Neural cell (in vitro differentiated cells): ENCODE measurements around the gene PPFIBP1. TPM values are rescaled to one million over a fixed set of nuclear protein-coding genes. Genes with fewer than 3 reads are reported as not detected.

Experiments
- H2AFZ ChIP-seq: fragments of 200-600, 300-800 bp; sonication (generic), shearing (Covaris generic); 2 replicates; pipeline ENCODE4 v1.6.0; 2014; ENCODE audit warnings: low read depth, mild to moderate bottlenecking, antibody characterized with exemption, low read length, moderate library complexity
- H3F3A ChIP-seq: fragments of 200-600 bp; shearing (Covaris generic); 2 replicates; pipeline ENCODE4 v1.6.1; 2016; ENCODE audit warnings: mild to moderate bottlenecking, moderate library complexity, mixed read lengths, antibody characterized with exemption, low read length; ENCODE audit not compliant: insufficient read depth, poor library complexity, severe bottlenecking
- H3K27ac ChIP-seq: fragments of 200-600, 300-800 bp; sonication (generic), shearing (Covaris generic); 2 replicates; pipeline ENCODE4 v1.5.1; 2014; ENCODE audit warnings: mild to moderate bottlenecking, low read length, moderate library complexity
- H3K27me3 ChIP-seq: fragments of 300-800, 200-600 bp; sonication (generic), shearing (Covaris generic); 2 replicates; pipeline ENCODE4 v1.6.0; 2014; ENCODE audit warnings: mild to moderate bottlenecking, low read depth, low read length, moderate library complexity; ENCODE audit not compliant: insufficient read depth
- H3K36me3 ChIP-seq: fragments of 300-800, 200-600 bp; sonication (generic), shearing (Covaris generic); 2 replicates; pipeline ENCODE4 v1.5.1; 2014; ENCODE audit warnings: mild to moderate bottlenecking, antibody characterized with exemption, low read length, moderate library complexity; ENCODE audit not compliant: insufficient read depth
- H3K4me2 ChIP-seq: fragments of 300-800, 200-600 bp; sonication (generic), shearing (Covaris generic); 2 replicates; pipeline ENCODE4 v1.6.0; 2014; ENCODE audit warnings: mild to moderate bottlenecking, low read length
- H3K4me3 ChIP-seq: fragments of 300-800, 200-600 bp; sonication (generic), shearing (Covaris generic); 2 replicates; pipeline ENCODE4 v1.5.1; 2014; ENCODE audit warnings: mild to moderate bottlenecking, low read length, moderate library complexity
- H3K79me2 ChIP-seq: fragments of 200-600 bp; shearing (Covaris generic); replicated peaks from 2 replicates; pipeline ENCODE4 v1.6.0; 2014; ENCODE audit warnings: mild to moderate bottlenecking, low read length, moderate library complexity; ENCODE audit not compliant: insufficient read depth
- H3K9ac ChIP-seq: fragments of 300-800, 200-600 bp; sonication (generic), shearing (Covaris generic); 2 replicates; pipeline ENCODE4 v1.6.1; 2016; ENCODE audit warnings: mild to moderate bottlenecking, low read length, mixed read lengths
- H3K9me2 ChIP-seq: fragments of 200-600 bp; shearing (Covaris generic); 2 replicates; pipeline ENCODE4 v1.6.1; 2016; ENCODE audit warnings: mild to moderate bottlenecking, low read length, mixed read lengths; ENCODE audit not compliant: insufficient read depth
- H3K9me3 ChIP-seq: fragments of 200-600, 300-800 bp; sonication (generic), shearing (Covaris generic); 2 replicates; pipeline ENCODE4 v1.6.1; 2016; ENCODE audit warnings: mild to moderate bottlenecking, mixed run types, low read length, moderate library complexity, mixed read lengths
- H4K20me1 ChIP-seq: fragments of 200-600 bp; shearing (Covaris generic); 2 replicates; pipeline ENCODE4 v1.6.1; 2016; ENCODE audit warnings: mild to moderate bottlenecking, mixed run types; ENCODE audit not compliant: insufficient read depth
- EP300 ChIP-seq: fragments of 450-650 bp; conservative IDR thresholded peaks from 2 replicates; pipeline ENCODE4 v1.6.1; 2014; ENCODE audit warnings: antibody characterized with exemption, mild to moderate bottlenecking, moderate library complexity; ENCODE audit not compliant: poor library complexity, severe bottlenecking
- EZH2 ChIP-seq: fragments of 200-600, 300-800 bp; shearing (Covaris generic), sonication (generic); IDR thresholded peaks from 2 replicates; pipeline ENCODE4 v1.6.1; 2014; ENCODE audit warnings: antibody characterized with exemption, low read length, borderline replicate concordance, mild to moderate bottlenecking; ENCODE audit not compliant: insufficient read depth, poor library complexity, severe bottlenecking
- MXI1 ChIP-seq: fragments of 450-650 bp; conservative IDR thresholded peaks from 2 replicates; pipeline ENCODE4 v1.6.1; 2014; ENCODE audit warnings: antibody characterized with exemption, mild to moderate bottlenecking; ENCODE audit not compliant: poor library complexity, severe bottlenecking
- POLR2AphosphoS5 ChIP-seq: IDR thresholded peaks from 2 replicates; pipeline ENCODE4 v1.6.1; 2012
- RAD21 ChIP-seq: fragments of 450-650 bp; conservative IDR thresholded peaks from 2 replicates; pipeline ENCODE4 v1.6.1; 2014; ENCODE audit warnings: antibody characterized with exemption, mild to moderate bottlenecking, moderate library complexity
- SMC3 ChIP-seq: fragments of 450-650 bp; conservative IDR thresholded peaks from 2 replicates; pipeline ENCODE4 v1.6.1; 2014; ENCODE audit warnings: antibody characterized with exemption, mild to moderate bottlenecking, moderate library complexity; ENCODE audit not compliant: poor library complexity
- TAF1 ChIP-seq: IDR thresholded peaks from 2 replicates; pipeline ENCODE4 v1.6.1; 2012; ENCODE audit warnings: low read depth
- polyA plus RNA-seq: library from polyadenylated mRNA; depleted of rRNA; stranded (reverse); fragments of >200 nt; gene quantifications from 2 replicates; pipeline ENCODE4 v1.2.3, GENCODE V29; 2014
- TF ChIP-seq, protein P1 (sequence below): IDR thresholded peaks from 2 replicates; pipeline ENCODE4 v1.6.1; 2012; ENCODE audit warnings: borderline replicate concordance
- TF ChIP-seq, protein P2 (sequence below): fragments of 450-650 bp; IDR thresholded peaks from 2 replicates; pipeline ENCODE4 v1.5.1; 2014; ENCODE audit warnings: antibody characterized with exemption, mild to moderate bottlenecking, moderate library complexity; ENCODE audit not compliant: poor library complexity, severe bottlenecking

The PPFIBP1 gene
- polyA plus RNA-seq, 1 donor from 2014 or later = 30.2 TPM

DNA sequence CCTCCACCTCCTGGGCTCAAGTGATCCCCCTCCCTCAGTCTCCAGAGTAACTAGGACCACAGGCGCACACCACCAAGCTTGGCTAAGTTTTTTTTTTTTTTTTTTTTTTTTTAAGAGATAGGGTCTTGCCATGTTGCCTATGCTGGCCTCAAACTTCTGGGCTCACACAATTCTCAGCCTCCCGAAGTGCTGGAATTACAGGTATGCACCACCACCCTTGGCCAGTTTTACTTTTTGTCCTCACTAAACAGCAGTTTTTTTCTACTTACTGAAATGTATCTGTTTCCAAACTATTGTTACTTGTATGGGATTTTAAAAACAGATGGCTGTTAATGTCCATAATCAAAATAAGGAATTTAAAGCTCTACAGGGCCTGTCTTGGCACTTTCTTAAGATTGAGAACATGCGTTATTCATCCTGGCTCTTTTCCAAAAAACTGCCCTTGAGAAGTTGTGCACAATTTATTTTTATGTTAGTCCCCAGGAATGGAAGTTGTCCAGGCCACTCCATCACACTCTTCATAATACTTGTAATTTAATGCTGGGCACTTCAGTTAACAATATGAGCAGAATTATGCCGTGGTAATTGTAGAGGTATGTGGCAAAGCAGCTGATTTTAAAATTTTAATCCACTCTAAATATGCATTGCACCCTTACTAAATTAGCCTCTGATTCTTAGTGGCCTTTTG lies 120.3 kb downstream of the PPFIBP1 start (continued):
- TF ChIP-seq, protein P1, sequence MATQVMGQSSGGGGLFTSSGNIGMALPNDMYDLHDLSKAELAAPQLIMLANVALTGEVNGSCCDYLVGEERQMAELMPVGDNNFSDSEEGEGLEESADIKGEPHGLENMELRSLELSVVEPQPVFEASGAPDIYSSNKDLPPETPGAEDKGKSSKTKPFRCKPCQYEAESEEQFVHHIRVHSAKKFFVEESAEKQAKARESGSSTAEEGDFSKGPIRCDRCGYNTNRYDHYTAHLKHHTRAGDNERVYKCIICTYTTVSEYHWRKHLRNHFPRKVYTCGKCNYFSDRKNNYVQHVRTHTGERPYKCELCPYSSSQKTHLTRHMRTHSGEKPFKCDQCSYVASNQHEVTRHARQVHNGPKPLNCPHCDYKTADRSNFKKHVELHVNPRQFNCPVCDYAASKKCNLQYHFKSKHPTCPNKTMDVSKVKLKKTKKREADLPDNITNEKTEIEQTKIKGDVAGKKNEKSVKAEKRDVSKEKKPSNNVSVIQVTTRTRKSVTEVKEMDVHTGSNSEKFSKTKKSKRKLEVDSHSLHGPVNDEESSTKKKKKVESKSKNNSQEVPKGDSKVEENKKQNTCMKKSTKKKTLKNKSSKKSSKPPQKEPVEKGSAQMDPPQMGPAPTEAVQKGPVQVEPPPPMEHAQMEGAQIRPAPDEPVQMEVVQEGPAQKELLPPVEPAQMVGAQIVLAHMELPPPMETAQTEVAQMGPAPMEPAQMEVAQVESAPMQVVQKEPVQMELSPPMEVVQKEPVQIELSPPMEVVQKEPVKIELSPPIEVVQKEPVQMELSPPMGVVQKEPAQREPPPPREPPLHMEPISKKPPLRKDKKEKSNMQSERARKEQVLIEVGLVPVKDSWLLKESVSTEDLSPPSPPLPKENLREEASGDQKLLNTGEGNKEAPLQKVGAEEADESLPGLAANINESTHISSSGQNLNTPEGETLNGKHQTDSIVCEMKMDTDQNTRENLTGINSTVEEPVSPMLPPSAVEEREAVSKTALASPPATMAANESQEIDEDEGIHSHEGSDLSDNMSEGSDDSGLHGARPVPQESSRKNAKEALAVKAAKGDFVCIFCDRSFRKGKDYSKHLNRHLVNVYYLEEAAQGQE = no peak
- no peak for TF ChIP-seq SMC3

DNA sequence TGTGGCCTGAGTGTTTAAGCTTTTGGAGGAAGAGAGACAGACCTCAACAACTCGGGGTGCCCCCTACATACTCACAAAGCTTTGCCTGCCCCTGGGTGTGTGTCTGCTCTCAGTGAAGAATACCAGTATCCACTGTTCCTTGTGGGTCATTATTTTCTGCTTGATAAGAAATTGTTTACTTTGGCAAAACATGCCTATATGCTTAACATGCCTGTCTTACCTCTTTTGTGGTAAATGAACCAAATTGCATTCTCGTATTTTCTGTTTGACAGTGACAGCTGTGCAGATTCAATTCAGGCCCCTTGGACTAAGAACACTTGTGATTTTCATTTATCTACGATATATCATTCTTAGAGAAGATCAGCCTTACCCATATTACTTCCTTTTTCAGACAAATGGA lies 121.7 kb downstream of the PPFIBP1 start:
- H3K9ac ChIP-seq = no peak overlapping the region
- no peaks in the 10 kb centered on the region for H4K20me1 ChIP-seq
- no peak overlapping the region for H2AFZ ChIP-seq
- no peak overlapping the region for H3K4me3 ChIP-seq
- H3K9me3 ChIP-seq = no peaks in the 10 kb centered on the region
- no peaks in the 10 kb centered on the region for H3K9me2 ChIP-seq
- H3K27ac ChIP-seq = no peak overlapping the region
- no peaks in the 10 kb centered on the region for H3K79me2 ChIP-seq
- H3K27me3 ChIP-seq = no peaks in the 10 kb centered on the region
- no peak overlapping the region for H3K4me2 ChIP-seq
- no peaks in the 10 kb centered on the region for H3K36me3 ChIP-seq
- H3F3A ChIP-seq = no peaks in the 10 kb centered on the region
- TF ChIP-seq RAD21 = no peak
- no peak for TF ChIP-seq EZH2
- TF ChIP-seq MXI1 = no peak
- no peak for TF ChIP-seq POLR2AphosphoS5
- no peak for TF ChIP-seq TAF1

DNA sequence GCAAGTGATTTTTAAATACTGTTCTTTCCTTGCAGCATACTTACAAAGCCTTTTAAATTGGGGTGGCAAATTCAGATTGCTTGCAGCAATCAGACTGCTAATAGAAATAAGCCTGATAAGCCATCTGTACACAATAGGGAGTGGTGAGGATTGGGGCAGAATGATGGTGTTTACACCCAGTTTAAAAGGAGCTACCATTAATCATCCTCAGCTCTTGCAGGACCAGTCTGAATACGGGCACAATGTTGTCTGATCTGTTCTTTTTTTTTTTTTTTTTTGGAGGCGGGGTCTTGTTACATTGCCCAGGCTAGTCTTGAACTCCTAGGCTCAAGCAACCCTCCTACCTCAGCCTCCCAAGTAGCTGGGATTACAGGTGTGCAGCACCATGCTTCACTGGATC lies 122.1 kb downstream of the PPFIBP1 start:
- no peak overlapping the region for H3K4me3 ChIP-seq
- H3K9me3 ChIP-seq = no peaks in the 10 kb centered on the region
- H3K27ac ChIP-seq = no peak overlapping the region
- H3F3A ChIP-seq = no peaks in the 10 kb centered on the region
- no peak overlapping the region for H3K9ac ChIP-seq
- no peaks in the 10 kb centered on the region for H4K20me1 ChIP-seq
- H3K27me3 ChIP-seq = no peaks in the 10 kb centered on the region
- no peak overlapping the region for H3K4me2 ChIP-seq
- H3K79me2 ChIP-seq = no peaks in the 10 kb centered on the region
- no peak overlapping the region for H2AFZ ChIP-seq
- TF ChIP-seq, protein P2, sequence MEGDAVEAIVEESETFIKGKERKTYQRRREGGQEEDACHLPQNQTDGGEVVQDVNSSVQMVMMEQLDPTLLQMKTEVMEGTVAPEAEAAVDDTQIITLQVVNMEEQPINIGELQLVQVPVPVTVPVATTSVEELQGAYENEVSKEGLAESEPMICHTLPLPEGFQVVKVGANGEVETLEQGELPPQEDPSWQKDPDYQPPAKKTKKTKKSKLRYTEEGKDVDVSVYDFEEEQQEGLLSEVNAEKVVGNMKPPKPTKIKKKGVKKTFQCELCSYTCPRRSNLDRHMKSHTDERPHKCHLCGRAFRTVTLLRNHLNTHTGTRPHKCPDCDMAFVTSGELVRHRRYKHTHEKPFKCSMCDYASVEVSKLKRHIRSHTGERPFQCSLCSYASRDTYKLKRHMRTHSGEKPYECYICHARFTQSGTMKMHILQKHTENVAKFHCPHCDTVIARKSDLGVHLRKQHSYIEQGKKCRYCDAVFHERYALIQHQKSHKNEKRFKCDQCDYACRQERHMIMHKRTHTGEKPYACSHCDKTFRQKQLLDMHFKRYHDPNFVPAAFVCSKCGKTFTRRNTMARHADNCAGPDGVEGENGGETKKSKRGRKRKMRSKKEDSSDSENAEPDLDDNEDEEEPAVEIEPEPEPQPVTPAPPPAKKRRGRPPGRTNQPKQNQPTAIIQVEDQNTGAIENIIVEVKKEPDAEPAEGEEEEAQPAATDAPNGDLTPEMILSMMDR = no peak
- TF ChIP-seq MXI1 (no peak), SMC3 (no peak), EZH2 (no peak), POLR2AphosphoS5 (no peak), EP300 (no peak), TAF1 (no peak)
- TF ChIP-seq, protein P1 = no peak
- H3K9me2 ChIP-seq = no peaks in the 10 kb centered on the region
- H3K36me3 ChIP-seq = no peaks in the 10 kb centered on the region
